ENCODE data around the gene TSPAN18.

TSPAN18 gene

GRCh38 chr11:44746894-44747293 lies 20.1 kb downstream of the TSPAN18 start:
- H3K4me2 ChIP-seq (ENCODE audit: low read length) = no peak overlapping the region
- no peaks in the 10 kb centered on the region for H3F3A ChIP-seq (ENCODE audit: control insufficient read depth, insufficient read depth)
- H3K27ac ChIP-seq (ENCODE audit: low read depth, low read length) = no peak overlapping the region
- TF ChIP-seq, protein P1, sequence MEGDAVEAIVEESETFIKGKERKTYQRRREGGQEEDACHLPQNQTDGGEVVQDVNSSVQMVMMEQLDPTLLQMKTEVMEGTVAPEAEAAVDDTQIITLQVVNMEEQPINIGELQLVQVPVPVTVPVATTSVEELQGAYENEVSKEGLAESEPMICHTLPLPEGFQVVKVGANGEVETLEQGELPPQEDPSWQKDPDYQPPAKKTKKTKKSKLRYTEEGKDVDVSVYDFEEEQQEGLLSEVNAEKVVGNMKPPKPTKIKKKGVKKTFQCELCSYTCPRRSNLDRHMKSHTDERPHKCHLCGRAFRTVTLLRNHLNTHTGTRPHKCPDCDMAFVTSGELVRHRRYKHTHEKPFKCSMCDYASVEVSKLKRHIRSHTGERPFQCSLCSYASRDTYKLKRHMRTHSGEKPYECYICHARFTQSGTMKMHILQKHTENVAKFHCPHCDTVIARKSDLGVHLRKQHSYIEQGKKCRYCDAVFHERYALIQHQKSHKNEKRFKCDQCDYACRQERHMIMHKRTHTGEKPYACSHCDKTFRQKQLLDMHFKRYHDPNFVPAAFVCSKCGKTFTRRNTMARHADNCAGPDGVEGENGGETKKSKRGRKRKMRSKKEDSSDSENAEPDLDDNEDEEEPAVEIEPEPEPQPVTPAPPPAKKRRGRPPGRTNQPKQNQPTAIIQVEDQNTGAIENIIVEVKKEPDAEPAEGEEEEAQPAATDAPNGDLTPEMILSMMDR (IDR thresholded peaks at IDR 0.05; ENCODE audit: low read depth, low read length, poor library complexity, severe bottlenecking) = no peak
- TF ChIP-seq EZH2phosphoT487 (IDR thresholded peaks at IDR 0.05; ENCODE audit: borderline replicate concordance, low read length) = no peak
- H4K20me1 ChIP-seq (ENCODE audit: control insufficient read depth, insufficient read depth, low read depth, low read length) = no peaks in the 10 kb centered on the region
- H3K27me3 ChIP-seq (ENCODE audit: control insufficient read depth, low read length) = peaks cover 5% of the 10 kb centered on the region; the same call in 1 of the 2 replicates
- no peaks in the 10 kb centered on the region for H3K79me2 ChIP-seq (ENCODE audit: control insufficient read depth, low read length)
- H3K4me1 ChIP-seq (ENCODE audit: control insufficient read depth, low read length) = no peaks in the 10 kb centered on the region
- H3K4me3 ChIP-seq (ENCODE audit: low read length) = no peak overlapping the region
- H3K36me3 ChIP-seq (ENCODE audit: control insufficient read depth, low read length) = no peaks in the 10 kb centered on the region
- H3K9me3 ChIP-seq (ENCODE audit: control insufficient read depth, insufficient read depth, low read length) = no peaks in the 10 kb centered on the region
- H3K9me2 ChIP-seq (replicated peaks; ENCODE audit: control insufficient read depth, low read length) = no peaks in the 10 kb centered on the region

- no peak overlapping the region for H3K4me3 ChIP-seq (ENCODE audit: low read length)
- H3K36me3 ChIP-seq (ENCODE audit: control insufficient read depth, low read length) = no peaks in the 10 kb centered on the region
- no peak overlapping the region for H3K27ac ChIP-seq (ENCODE audit: low read depth, low read length)
- H3K27me3 ChIP-seq (ENCODE audit: control insufficient read depth, low read length) = peaks cover 5% of the 10 kb centered on the region; the same call in 1 of the 2 replicates
- no peaks in the 10 kb centered on the region for H4K20me1 ChIP-seq (ENCODE audit: control insufficient read depth, insufficient read depth, low read depth, low read length)
- H3F3A ChIP-seq (ENCODE audit: control insufficient read depth, insufficient read depth) = no peaks in the 10 kb centered on the region
- H3K9me2 ChIP-seq (replicated peaks; ENCODE audit: control insufficient read depth, low read length) = no peaks in the 10 kb centered on the region
- H3K79me2 ChIP-seq (ENCODE audit: control insufficient read depth, low read length) = no peaks in the 10 kb centered on the region
- TF ChIP-seq, protein P1 (IDR thresholded peaks at IDR 0.05; ENCODE audit: low read depth, low read length, poor library complexity, severe bottlenecking) = no peak
- TF ChIP-seq EZH2phosphoT487 (IDR thresholded peaks at IDR 0.05; ENCODE audit: borderline replicate concordance, low read length) = no peak
- no peaks in the 10 kb centered on the region for H3K4me1 ChIP-seq (ENCODE audit: control insufficient read depth, low read length)
- H3K9me3 ChIP-seq (ENCODE audit: control insufficient read depth, insufficient read depth, low read length) = no peaks in the 10 kb centered on the region
- no peak overlapping the region for H3K4me2 ChIP-seq (ENCODE audit: low read length)
These were observed 20.6 kb downstream of the TSPAN18 start for GRCh38 chr11:44747316-44747715.

DNA sequence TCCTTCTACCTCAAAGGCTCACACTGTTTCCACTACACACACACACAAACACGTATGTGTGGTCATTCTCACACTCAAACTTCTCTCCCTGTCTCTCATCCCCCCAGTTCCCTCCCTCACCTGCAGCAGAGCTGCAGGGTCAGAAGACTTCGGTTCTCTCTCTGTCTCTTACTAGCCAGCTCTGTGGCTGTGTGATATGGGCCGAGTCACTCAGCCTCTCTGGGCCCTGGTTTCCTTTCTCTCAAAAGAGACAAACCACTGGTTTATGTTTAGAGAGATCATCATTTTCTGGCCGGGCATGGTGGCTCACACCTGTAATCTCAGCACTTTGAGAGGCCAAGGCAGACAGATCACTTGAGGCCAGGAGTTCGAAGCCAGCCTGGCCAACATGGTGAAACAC lies 21.1 kb downstream of the TSPAN18 start:
- no peaks in the 10 kb centered on the region for H3F3A ChIP-seq (ENCODE audit: control insufficient read depth, insufficient read depth)
- no peaks in the 10 kb centered on the region for H3K4me1 ChIP-seq (ENCODE audit: control insufficient read depth, low read length)
- H3K4me2 ChIP-seq (ENCODE audit: low read length) = no peak overlapping the region
- H3K9me3 ChIP-seq (ENCODE audit: control insufficient read depth, insufficient read depth, low read length) = no peaks in the 10 kb centered on the region
- H3K27me3 ChIP-seq (ENCODE audit: control insufficient read depth, low read length) = peaks cover 3% of the 10 kb centered on the region; the same call in 1 of the 2 replicates
- H3K4me3 ChIP-seq (ENCODE audit: low read length) = no peak overlapping the region
- H3K27ac ChIP-seq (ENCODE audit: low read depth, low read length) = no peak overlapping the region
- TF ChIP-seq, protein P1 (IDR thresholded peaks at IDR 0.05; ENCODE audit: low read depth, low read length, poor library complexity, severe bottlenecking) = no peak
- no peak for TF ChIP-seq EZH2phosphoT487 (IDR thresholded peaks at IDR 0.05; ENCODE audit: borderline replicate concordance, low read length)
- no peaks in the 10 kb centered on the region for H3K9me2 ChIP-seq (replicated peaks; ENCODE audit: control insufficient read depth, low read length)
- H3K36me3 ChIP-seq (ENCODE audit: control insufficient read depth, low read length) = no peaks in the 10 kb centered on the region
- no peaks in the 10 kb centered on the region for H3K79me2 ChIP-seq (ENCODE audit: control insufficient read depth, low read length)
- no peaks in the 10 kb centered on the region for H4K20me1 ChIP-seq (ENCODE audit: control insufficient read depth, insufficient read depth, low read depth, low read length)

Measured in DOHH2 (cell line).